Cerebellar nuclear complex (tissue), 1 donor: ENCODE measurements around the gene TUBGCP2.

Experiments
- DNase-seq, 2 experiments: peaks; one replicate each; lab custom pipeline; 2025; lab: John Stamatoyannopoulos, UW

TUBGCP2 gene

DNA sequence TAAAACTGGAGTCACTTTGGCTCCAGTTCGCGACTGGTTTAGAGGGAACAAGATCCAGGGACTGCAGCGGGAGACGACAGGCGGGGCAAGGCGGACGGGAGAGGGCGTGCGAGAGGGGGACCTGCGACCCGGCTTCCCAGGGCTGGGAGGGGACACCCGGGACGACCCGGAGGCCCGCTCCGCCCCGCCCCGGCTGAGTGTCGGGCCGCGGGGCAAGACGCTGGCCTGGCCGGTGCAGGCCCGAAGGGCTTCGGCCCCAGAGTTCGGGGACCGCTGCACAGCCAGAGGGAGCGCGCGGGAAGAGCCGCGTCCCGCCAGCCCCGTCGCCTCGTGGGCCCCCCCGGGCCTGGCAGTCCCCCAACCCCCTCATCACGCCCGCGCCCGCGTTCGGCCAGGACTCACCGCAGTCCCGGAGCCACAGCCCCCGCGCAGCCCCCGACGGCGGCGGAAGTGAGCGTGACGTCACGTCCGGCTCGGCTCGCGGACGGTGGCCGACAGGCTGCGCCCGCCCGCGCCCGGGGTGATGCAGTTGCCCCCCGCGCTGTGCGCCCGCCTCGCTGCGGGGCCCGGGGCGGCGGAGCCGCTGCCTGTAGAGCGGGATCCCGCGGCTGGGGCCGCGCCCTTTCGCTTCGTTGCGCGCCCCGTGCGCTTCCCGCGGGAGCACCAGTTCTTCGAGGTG, at the start of gene TUBGCP2, which contains the start of gene ZNF511:
TSS of gene TUBGCP2 (minus strand) at position 452 of the 679 bp plus-strand sequence. CDS start 5,931 bp downstream, outside the sequence.
TSS of gene ZNF511 (plus strand) at position 494 of the 679 bp plus-strand sequence. CDS start at position 524, 30 bp downstream.
- peak in 1 of 2 experiments; percentile 26 for DNase-seq

GRCh38 chr10:133357285-133358161, 48.9 kb upstream of the TUBGCP2 start, which contains the start of gene FUOM:
Gene FUOM, minus strand, starts transcription at chr10:133358019. Its CDS starts 12 bp downstream, at chr10:133358007.
- no peak for DNase-seq

DNA sequence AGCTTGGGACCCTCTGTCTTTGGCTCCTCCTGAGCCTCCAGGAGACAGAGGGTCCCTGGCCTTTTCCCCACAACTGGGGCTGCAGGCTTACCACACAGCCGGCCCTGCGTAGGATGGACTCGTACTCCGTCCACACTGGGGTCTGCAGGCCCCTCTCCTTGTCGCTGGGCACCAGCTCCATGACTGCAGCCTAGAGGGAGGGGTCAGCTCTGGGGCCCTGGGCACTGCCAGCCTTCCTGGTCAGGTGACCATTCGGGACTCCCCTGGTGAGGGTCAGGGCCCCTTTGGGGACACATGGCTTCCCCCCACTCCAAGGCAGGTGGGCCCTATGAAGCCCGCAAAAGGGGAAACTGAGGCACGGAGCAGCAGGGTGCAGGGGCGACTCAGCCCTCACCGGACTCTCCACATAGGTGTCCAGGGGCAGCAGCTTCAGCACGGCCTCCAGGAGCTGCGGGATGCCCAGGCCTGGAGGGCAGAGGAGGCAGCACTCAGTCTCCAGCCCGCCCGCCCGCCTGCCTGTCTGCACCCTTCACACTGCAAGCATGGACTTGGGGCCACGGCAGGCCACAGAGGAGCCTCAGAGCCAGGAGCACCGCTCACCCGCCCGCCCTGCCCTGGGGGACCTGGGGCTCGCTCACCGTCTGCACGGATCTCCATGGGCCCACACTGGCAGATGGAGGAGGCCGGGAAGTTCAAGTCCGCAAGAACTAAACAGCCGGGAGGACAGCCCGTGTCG, 48.0 kb upstream of the TUBGCP2 start:
- DNase-seq: no peak

GRCh38 chr10:133355991-133356390, 47.3 kb upstream of the TUBGCP2 start:
- no peak for DNase-seq

DNA sequence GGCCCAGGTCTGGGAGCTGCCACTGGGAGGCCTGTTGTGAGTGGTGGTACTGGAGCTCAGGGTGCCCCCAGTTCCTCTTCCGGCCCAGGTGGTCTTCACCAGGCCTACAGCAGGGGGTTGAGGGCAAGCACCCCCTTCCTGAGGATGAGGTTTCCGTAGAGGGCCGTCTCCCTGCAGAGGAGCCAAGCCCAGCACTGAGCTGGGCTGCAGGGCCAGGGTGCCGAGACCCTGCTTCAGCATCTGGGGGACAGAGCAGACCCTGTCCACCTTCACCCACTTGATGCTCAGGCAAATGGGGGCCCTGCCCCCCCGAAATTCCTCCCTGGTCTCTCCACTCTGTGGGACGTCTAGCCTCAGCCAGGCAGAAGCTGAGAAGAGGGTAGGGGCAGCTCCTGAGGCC, 46.6 kb upstream of the TUBGCP2 start:
- no peak for DNase-seq

GRCh38 chr10:133354672-133355240, 46.1 kb upstream of the TUBGCP2 start:
- no peak for DNase-seq

GRCh38 chr10:133353988-133354605, 45.4 kb upstream of the TUBGCP2 start:
- DNase-seq: no peak

- DNase-seq: no peak
Observed at GRCh38 chr10:133353202-133353959, 44.7 kb upstream of the TUBGCP2 start.

DNA sequence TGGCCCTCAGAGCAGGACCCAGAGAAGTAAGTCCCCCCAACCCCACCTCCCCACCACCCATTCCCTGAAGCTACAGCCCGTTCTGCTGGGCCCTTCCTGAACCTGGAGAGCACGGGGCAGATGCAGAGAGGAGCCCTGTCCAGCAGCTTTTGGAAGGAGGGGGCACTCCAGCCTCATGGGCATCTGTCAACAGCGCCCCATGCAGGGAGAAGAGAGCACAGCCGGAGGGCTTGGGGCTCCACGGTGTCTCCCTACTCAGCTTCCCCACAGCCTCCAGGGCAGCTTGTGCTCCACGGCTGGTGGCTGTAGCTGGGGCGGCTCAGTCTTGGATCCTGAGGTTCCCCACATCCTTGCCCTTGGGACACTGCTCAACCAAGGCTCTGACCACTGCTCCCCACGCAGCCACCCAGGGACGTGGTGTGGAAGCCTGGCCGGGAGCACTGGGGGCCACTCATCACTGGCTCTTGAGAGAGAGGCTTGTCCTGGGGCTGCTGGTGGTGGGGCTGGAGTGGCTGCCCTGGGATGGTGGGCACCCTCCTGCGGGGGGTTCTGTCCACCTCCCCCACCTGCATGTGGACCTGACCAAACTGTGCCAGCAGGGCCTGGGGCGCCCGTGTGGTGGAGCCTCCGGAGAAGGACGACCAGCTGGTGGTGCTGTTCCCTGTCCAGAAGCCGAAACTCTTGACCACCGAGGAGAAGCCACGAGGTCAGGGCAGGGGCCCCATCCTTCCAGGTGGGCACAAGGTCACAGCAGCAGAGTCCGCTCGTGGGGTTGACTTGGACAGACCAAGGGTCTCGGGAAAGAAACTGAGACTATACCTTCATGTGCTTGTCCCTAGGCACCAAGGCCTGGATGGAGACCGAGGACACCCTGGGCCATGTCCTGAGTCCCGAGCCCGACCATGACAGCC, 43.0 kb upstream of the TUBGCP2 start:
- no peak for DNase-seq

DNA sequence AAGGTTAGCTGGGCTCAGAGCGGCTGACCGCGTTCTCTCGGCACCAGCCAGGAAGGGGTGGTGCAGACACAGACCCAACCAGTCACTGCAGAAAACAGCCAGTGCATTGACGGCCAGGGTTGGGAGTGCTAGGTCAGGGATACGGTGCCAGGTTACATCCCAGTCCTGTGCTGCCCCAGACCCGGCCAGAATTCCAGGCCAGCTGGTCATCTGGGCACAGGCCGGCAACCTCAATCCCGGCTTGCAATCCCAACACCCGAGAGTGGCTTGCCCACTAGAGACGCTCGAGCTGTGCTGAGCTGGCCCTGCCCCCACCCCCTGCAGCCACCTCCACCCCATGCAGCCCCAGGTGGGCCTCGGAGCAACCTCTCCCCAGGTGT, 42.3 kb upstream of the TUBGCP2 start:
- DNase-seq: no peak

DNA sequence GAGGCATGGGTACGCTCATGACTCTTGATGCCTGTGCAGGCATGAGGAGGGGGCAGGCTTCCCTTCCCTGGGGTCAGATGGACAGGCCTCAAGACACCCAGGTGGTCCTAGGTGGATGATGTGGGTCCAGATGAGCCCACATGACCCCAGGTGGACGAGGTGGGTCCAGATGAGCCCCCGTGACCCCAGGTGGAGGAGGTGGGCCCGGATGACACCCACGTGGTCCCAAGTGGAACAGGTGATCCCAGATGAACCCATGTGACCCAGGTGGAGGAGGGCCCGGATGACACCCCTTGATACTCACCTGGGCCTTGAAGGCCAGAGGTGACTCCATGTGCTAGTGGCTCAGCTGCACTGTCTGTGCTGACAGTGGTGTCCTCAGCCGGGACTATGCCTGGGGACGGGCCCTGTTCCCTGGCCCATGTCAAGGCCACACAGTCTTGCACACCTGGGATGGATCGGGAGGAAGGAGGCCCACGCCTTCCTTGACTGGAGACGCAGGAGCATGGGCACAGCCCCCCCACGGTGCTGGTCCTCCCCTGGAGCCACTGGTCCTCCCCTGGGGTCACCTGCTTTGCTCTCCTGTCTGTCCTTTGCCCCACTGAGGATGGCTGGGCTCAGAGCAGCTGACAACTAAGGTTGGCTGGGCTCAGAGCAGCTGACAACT, 41.7 kb upstream of the TUBGCP2 start:
- no peak for DNase-seq

GRCh38 chr10:133349577-133350011, 40.9 kb upstream of the TUBGCP2 start:
- no peak for DNase-seq

DNA sequence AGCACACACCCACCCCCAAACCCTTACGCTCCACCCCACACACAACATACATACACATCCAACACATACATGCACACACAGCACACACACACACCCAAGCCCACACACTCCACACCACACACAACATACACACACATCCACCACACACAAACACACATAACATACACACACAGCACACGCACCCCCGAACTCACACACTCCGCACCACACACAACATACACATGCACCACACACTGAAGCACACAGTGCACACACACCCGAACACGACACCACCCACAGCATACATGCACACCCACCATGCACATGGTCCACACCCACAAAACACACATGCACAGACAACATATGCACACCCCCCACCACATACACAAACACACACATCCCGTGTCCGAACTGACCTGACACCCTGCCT, 40.5 kb upstream of the TUBGCP2 start:
- no peak for DNase-seq

GRCh38 chr10:133347710-133348517, 39.2 kb upstream of the TUBGCP2 start:
- no peak for DNase-seq

GRCh38 chr10:133346413-133346812, 37.7 kb upstream of the TUBGCP2 start:
- no peak for DNase-seq

DNA sequence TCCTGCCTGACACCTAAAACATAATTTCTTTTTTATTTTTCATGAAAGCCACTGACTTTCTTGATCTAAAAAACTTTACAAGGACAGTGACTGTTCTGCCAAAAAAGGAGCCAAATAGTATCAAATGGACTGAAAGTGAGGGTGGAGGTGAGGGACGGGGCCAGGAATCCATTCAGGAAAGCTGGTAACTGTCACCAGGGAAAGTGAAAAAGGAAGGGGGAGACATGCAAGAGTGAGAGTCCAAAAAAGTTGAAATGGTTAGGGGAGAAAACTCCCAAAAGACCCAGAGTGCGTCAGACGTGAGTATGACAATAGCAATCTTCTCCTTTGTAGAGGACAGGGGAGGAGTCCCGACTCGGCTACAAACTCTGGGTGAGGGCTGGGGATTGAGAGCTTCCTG, 35.6 kb upstream of the TUBGCP2 start:
- DNase-seq: no peak

- DNase-seq: no peak
Observed at GRCh38 chr10:133343558-133343957, 34.9 kb upstream of the TUBGCP2 start.

DNA sequence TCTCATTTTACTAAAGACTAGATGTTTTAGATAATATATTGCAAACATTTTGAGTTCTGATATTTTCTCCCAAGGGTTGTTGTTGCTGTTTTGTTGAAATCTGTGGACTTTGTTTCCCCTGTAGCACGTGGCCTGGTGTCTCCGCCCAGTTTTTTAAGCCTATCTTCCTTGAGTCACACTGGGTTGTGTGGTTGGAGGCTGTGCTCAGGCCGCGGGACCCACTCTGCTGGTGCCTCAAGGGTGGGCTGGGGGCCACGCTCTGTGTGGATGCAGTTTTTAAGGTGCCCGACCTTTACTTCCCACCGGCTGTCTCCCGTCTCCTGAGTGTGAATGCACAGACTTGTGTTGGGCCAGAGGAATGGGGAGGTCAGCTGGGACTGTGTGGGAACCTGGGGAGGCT, 34.3 kb upstream of the TUBGCP2 start:
- no peak for DNase-seq
